Activated T-helper 1 cell treated with anti-CD3 and anti-CD28 coated beads, Interleukin-12 subunit alpha, Interleukin-12 subunit beta, Interleukin-2, Interleukin-4 antibody, amounts not matched to agents 30 ng/mL and 10 ng/mL and 1 ng/mL, durations not matched to agents 14 hours and 24 hours and 36 hours (primary cell): ENCODE data around the gene SMYD3. TPM values are rescaled to one million over a fixed set of nuclear protein-coding genes. Genes with fewer than 3 reads are reported as not detected.
"Not testable (repeated sequence)": the region's sequence is repeated elsewhere in the genome, so short reads cannot be mapped to it uniquely, and the experiment has no call there.

Source experiments
- DNase-seq: peaks from one replicate; pipeline ENCODE4 v3.0.0; 2021; ENCODE audit warnings: low spot score
- H3K27ac Mint-ChIP-seq: one replicate; pipeline ENCODE4 v1.8.0; 2021; ENCODE audit warnings: mild to moderate bottlenecking, mixed read lengths
- H3K27me3 Mint-ChIP-seq: one replicate; pipeline ENCODE4 v1.8.0; 2022; ENCODE audit warnings: mild to moderate bottlenecking, moderate library complexity, mixed read lengths; ENCODE audit not compliant: insufficient read depth
- H3K36me3 Mint-ChIP-seq: one replicate; pipeline ENCODE4 v1.8.0; 2021; ENCODE audit warnings: low read depth, mixed read lengths
- H3K4me1 Mint-ChIP-seq: one replicate; pipeline ENCODE4 v1.8.0; 2021; ENCODE audit warnings: low read depth, mixed read lengths
- H3K4me3 Mint-ChIP-seq: one replicate; pipeline ENCODE4 v1.8.0; 2021; ENCODE audit warnings: mild to moderate bottlenecking, moderate library complexity, mixed read lengths
- H3K9me3 Mint-ChIP-seq: one replicate; pipeline ENCODE4 v1.8.0; 2021; ENCODE audit warnings: mixed read lengths
- intact Hi-C: fragments of 100-400 bp; cut with micrococcal nuclease; formaldehyde crosslinking; loops from one replicate; pipeline ENCODE4 v1.15.1; 2024
- total RNA-seq: library from RNA; stranded (reverse); gene quantifications from 2 replicates; pipeline ENCODE4 v1.2.3, GENCODE V29; 2022

Gene SMYD3
- total RNA-seq, 1 donor from 2014 or later, result 21.7 TPM

- H3K36me3 Mint-ChIP-seq, result no peaks in the 10 kb centered on the region
- no peaks in the 10 kb centered on the region for H3K4me1 Mint-ChIP-seq
- no peak overlapping the region for H3K27ac Mint-ChIP-seq
- peaks cover 1% of the 10 kb centered on the region for H3K9me3 Mint-ChIP-seq
- intact Hi-C loops, result no loop called here
- no peak for DNase-seq
- no peaks in the 10 kb centered on the region for H3K27me3 Mint-ChIP-seq
- no peak overlapping the region for H3K4me3 Mint-ChIP-seq
Observed at GRCh38 chr1:245721488-245721887, 785.6 kb downstream of the SMYD3 start.

- no peaks in the 10 kb centered on the region for H3K9me3 Mint-ChIP-seq
- H3K27ac Mint-ChIP-seq, result no peak overlapping the region
- no peaks in the 10 kb centered on the region for H3K27me3 Mint-ChIP-seq
- no peak overlapping the region for H3K4me3 Mint-ChIP-seq
- H3K36me3 Mint-ChIP-seq, result no peaks in the 10 kb centered on the region
- H3K4me1 Mint-ChIP-seq, result no peaks in the 10 kb centered on the region
- intact Hi-C loops, result no loop called here
- no peak for DNase-seq
Observed at GRCh38 chr1:245718951-245719350, 788.1 kb downstream of the SMYD3 start.

GRCh38 chr1:245718123-245718522 lies 789.0 kb downstream of the SMYD3 start:
- H3K4me3 Mint-ChIP-seq, result no peak overlapping the region
- no peak overlapping the region for H3K27ac Mint-ChIP-seq
- DNase-seq, result no peak
- H3K27me3 Mint-ChIP-seq, result no peaks in the 10 kb centered on the region
- no peaks in the 10 kb centered on the region for H3K36me3 Mint-ChIP-seq
- no peaks in the 10 kb centered on the region for H3K9me3 Mint-ChIP-seq
- H3K4me1 Mint-ChIP-seq, result no peaks in the 10 kb centered on the region
- intact Hi-C loops, result no loop called here

- DNase-seq, result no peak
- Mint-ChIP-seq H3K27me3 (no peaks in the 10 kb centered on the region), H3K27ac (no peak overlapping the region), H3K4me3 (no peak overlapping the region), H3K4me1 (no peaks in the 10 kb centered on the region), H3K9me3 (no peaks in the 10 kb centered on the region), H3K36me3 (no peaks in the 10 kb centered on the region)
- intact Hi-C loops, result no loop called here
Observed at GRCh38 chr1:245717611-245718010, 789.5 kb downstream of the SMYD3 start.

- intact Hi-C loops, result no loop called here
- DNase-seq, result no peak
- Mint-ChIP-seq H3K9me3 (no peaks in the 10 kb centered on the region), H3K4me3 (no peak overlapping the region), H3K27me3 (no peaks in the 10 kb centered on the region), H3K27ac (no peak overlapping the region), H3K36me3 (no peaks in the 10 kb centered on the region), H3K4me1 (no peaks in the 10 kb centered on the region)
Observed at GRCh38 chr1:245716561-245716960, 790.5 kb downstream of the SMYD3 start.

GRCh38 chr1:245715970-245716369 lies 791.1 kb downstream of the SMYD3 start:
- DNase-seq, result no peak
- Mint-ChIP-seq H3K27me3 (no peaks in the 10 kb centered on the region), H3K27ac (no peak overlapping the region), H3K9me3 (no peaks in the 10 kb centered on the region), H3K4me1 (no peaks in the 10 kb centered on the region), H3K4me3 (no peak overlapping the region), H3K36me3 (no peaks in the 10 kb centered on the region)
- intact Hi-C loops, result no loop called here

GRCh38 chr1:245715291-245715701 lies 791.8 kb downstream of the SMYD3 start:
- Mint-ChIP-seq H3K27me3 (no peaks in the 10 kb centered on the region), H3K4me1 (no peaks in the 10 kb centered on the region), H3K9me3 (no peaks in the 10 kb centered on the region), H3K36me3 (no peaks in the 10 kb centered on the region), H3K4me3 (no peak overlapping the region), H3K27ac (no peak overlapping the region)
- intact Hi-C loops, result no loop called here
- no peak for DNase-seq

DNA sequence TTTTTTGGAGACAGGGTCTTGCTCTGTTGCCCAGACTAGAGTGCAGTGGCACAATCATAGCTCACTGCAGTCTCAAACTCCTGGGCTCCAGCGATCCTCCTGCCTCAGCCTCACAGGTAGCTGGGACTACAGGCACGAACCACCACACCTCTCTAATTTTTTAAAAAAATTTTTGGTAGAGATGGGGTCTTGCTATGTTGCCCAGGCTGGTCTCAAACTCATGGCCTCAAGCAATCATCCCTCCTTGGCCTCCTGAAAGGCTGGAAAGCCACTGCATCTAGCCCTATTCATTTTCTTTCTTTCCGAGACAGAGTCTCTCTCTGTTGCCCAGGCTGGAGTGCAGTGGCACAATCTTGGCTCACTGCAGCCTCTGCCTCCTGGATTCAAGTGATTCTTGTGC lies 793.1 kb downstream of the SMYD3 start:
- DNase-seq, H3K4me3 Mint-ChIP-seq, H3K4me1 Mint-ChIP-seq, H3K36me3 Mint-ChIP-seq, H3K9me3 Mint-ChIP-seq, intact Hi-C loops, H3K27ac Mint-ChIP-seq, H3K27me3 Mint-ChIP-seq: not testable (repeated sequence)

DNA sequence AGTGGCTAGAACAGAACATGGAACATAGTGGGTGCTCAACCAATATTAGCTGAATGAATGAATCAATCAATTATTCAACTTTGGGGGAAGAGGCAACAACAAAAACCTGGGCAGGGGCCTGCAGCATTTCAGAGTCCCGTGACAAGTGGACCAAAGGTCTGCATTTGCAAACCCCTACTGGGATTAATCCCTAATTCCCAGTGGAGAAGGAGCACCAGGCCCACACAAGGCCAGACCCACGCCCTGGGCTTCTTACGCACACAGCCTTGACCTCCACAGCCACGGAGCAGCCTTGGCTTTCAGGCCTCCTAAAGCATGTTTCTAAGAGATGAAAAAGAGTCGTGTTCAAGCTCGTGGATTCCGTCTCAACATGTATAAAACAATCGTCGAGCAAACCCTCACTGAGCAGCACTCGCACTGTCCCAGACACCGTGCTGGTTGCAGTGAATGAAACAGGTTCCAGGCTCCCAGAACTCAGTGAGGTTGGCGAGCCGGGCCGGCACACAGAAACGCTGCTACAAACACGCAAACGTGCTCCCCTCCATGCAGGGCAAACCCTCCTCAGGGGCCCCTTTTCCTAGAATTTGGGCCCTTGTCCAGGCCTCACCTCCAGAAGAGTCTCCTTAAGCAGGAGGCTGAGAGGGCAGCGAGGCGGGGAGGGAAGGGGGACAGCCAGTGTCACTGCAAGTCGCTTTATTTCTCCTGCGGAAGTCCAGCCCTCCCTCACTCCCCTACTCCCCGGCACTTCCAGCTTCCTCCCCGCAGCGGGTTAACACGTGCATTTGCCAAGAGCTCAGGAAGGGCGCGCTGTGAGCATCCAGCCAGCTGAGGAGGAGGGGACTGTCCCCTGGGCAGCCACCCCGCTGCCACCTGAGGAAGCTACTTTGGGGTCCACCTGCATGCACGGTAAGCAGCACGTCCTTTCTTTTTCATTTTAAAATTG lies 795.8 kb downstream of the SMYD3 start:
- Mint-ChIP-seq H3K27ac (no peak overlapping the region), H3K4me1 (no peaks in the 10 kb centered on the region), H3K9me3 (no peaks in the 10 kb centered on the region), H3K4me3 (no peak overlapping the region), H3K36me3 (no peaks in the 10 kb centered on the region), H3K27me3 (peaks cover 3% of the 10 kb centered on the region)
- intact Hi-C loops, result no loop called here
- DNase-seq, result no peak

- Mint-ChIP-seq H3K9me3 (no peaks in the 10 kb centered on the region), H3K27me3 (peaks cover 3% of the 10 kb centered on the region), H3K36me3 (no peaks in the 10 kb centered on the region), H3K27ac (no peak overlapping the region), H3K4me3 (no peak overlapping the region), H3K4me1 (no peaks in the 10 kb centered on the region)
- intact Hi-C loops, result no loop called here
- DNase-seq, result no peak
Observed at GRCh38 chr1:245707941-245708340, 799.1 kb downstream of the SMYD3 start.

DNA sequence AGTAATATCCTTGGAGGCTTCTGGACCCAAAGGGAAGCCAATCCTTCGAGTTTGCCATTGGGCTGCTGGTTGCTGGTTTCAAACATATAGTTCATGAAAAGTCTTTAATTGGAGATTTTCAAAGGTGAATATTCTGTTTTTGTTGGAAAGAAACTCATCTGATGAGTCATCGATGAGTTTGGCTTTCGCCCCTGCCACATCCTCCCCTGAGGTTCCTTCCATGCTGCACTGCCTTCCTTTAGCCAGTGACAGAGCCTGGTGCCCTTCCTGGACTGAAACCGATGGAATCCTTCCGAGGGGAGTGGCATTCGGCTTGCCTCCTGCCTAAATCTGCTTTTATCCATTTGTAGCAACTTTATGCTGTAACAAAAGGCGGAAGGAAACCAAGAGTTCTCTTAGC lies 802.3 kb downstream of the SMYD3 start:
- Mint-ChIP-seq H3K4me1 (no peaks in the 10 kb centered on the region), H3K9me3 (no peaks in the 10 kb centered on the region), H3K27me3 (peaks cover 3% of the 10 kb centered on the region), H3K27ac (no peak overlapping the region), H3K36me3 (no peaks in the 10 kb centered on the region), H3K4me3 (no peak overlapping the region)
- no peak for DNase-seq
- intact Hi-C loops, result no loop called here

GRCh38 chr1:245704341-245704740 lies 802.7 kb downstream of the SMYD3 start:
- intact Hi-C loops, result no loop called here
- no peaks in the 10 kb centered on the region for H3K36me3 Mint-ChIP-seq
- peaks cover 3% of the 10 kb centered on the region for H3K27me3 Mint-ChIP-seq

GRCh38 chr1:245702346-245702745 lies 804.7 kb downstream of the SMYD3 start:
- intact Hi-C loops, result no loop called here
- Mint-ChIP-seq H3K9me3 (no peaks in the 10 kb centered on the region), H3K36me3 (no peaks in the 10 kb centered on the region), H3K4me1 (no peaks in the 10 kb centered on the region), H3K27me3 (no peaks in the 10 kb centered on the region), H3K4me3 (no peak overlapping the region), H3K27ac (no peak overlapping the region)
- no peak for DNase-seq

More at GRCh38 chr1:245704341-245704740, 802.7 kb downstream of the SMYD3 start:
- Mint-ChIP-seq H3K9me3 (no peaks in the 10 kb centered on the region), H3K4me3 (no peak overlapping the region), H3K27ac (no peak overlapping the region), H3K4me1 (no peaks in the 10 kb centered on the region)
- no peak for DNase-seq
